K562 (cell line): ENCODE measurements around the gene PRKACB. TPM values are rescaled to one million over a fixed set of nuclear protein-coding genes. Genes with fewer than 3 reads are reported as not detected.

Experiments
- ATAC-seq: fragments of 200-7000 bp; cut with Tn5 transposase; 3 replicates; pipeline ENCODE4 v1.9.1; 2020; ENCODE audit warnings: moderate library complexity
- BruUV-seq: library from RNA; stranded (reverse); fragments of 400-500 nt; replicated peaks from 2 replicates; lab custom pipeline; 2021; lab: Mats Ljungman, UMichigan
- CTCF ChIA-PET: fragments of 300-600 bp; formaldehyde crosslinking; extraction: SDS; loops from one replicate; lab custom pipeline; 2021; ENCODE audit warnings: low intra/inter-chr PET ratio; lab: Yijun Ruan, JAX
- POLR2A ChIA-PET: fragments of 300-600, 350-650 bp; sonication (Branson Sonifier 250); formaldehyde crosslinking; extraction: SDS; loops from one replicate; lab custom pipeline; 2021; ENCODE audit warnings: antibody characterized with exemption, inconsistent platforms; lab: Yijun Ruan, JAX
- DNase-seq, 4 experiments: peaks; one replicate each; pipeline versions ENCODE4 v3.0.0 to v3.0.0-alpha.2; 2011 to 2018; ENCODE audit warnings: low spot score in 3 of 4, mixed read lengths in 3 of 4; ENCODE audit errors: extremely low read depth in 1 of 4
- FAIRE-seq: peaks from 2 replicates; lab custom pipeline; 2011; peaks lifted over from hg19 to GRCh38; lab: Jason Lieb, UNC
- H2AFZ ChIP-seq: 2 replicates; pipeline ENCODE4 v1.6.0; 2011; ENCODE audit warnings: low read depth, low read length, control low read depth, inconsistent platforms
- H3K27ac ChIP-seq: fragments of 200-600 bp; 3 replicates; pipeline ENCODE4 v1.8.0; 2011; ENCODE audit warnings: low read depth, mild to moderate bottlenecking, control low read depth, inconsistent platforms, low read length, moderate library complexity, mixed read lengths; ENCODE audit errors: extremely low read depth
- H3K27me3 ChIP-seq, 2 experiments: fragments of 300-600 bp in 1 of 2; 2 replicates in 1 of 2; 3 replicates in 1 of 2; pipeline versions ENCODE4 v1.6.0 to v1.8.0; 2011; ENCODE audit warnings: inconsistent platforms in 2 of 2, low read length in 2 of 2, mild to moderate bottlenecking in 1 of 2, mixed read lengths in 1 of 2, moderate library complexity in 1 of 2; ENCODE audit not compliant: control insufficient read depth in 2 of 2, insufficient read depth in 2 of 2
- H3K36me3 ChIP-seq: fragments of 300-600 bp; 3 replicates; pipeline ENCODE4 v1.8.0; 2011; ENCODE audit warnings: mild to moderate bottlenecking, low read length, inconsistent platforms; ENCODE audit not compliant: control insufficient read depth, insufficient read depth
- H3K4me1 ChIP-seq, 2 experiments: fragments of 200-600 bp in 1 of 2; replicated peaks in 1 of 2; 2 replicates in 1 of 2; 3 replicates in 1 of 2; pipeline versions ENCODE4 v1.5.1 to v1.8.0; 2011; ENCODE audit warnings: inconsistent platforms in 2 of 2, low read length in 2 of 2, mild to moderate bottlenecking in 1 of 2, mixed read lengths in 1 of 2, moderate library complexity in 1 of 2; ENCODE audit not compliant: control insufficient read depth in 2 of 2, insufficient read depth in 2 of 2
- H3K4me2 ChIP-seq: 2 replicates; pipeline ENCODE4 v1.6.1; 2011; ENCODE audit warnings: low read length, control low read depth, inconsistent platforms, mixed read lengths; ENCODE audit not compliant: insufficient read depth
- H3K4me3 ChIP-seq: fragments of 200-600 bp; sonication (generic), shearing (Covaris generic); 2 replicates; pipeline ENCODE4 v1.5.1; 2016; ENCODE audit warnings: control low read depth, inconsistent platforms
- H3K79me2 ChIP-seq: fragments of 200-600 bp; 3 replicates; pipeline ENCODE4 v1.8.0; 2011; ENCODE audit warnings: low read length, inconsistent platforms; ENCODE audit not compliant: control insufficient read depth, insufficient read depth
- H3K9ac ChIP-seq, 2 experiments: 2 replicates each; pipeline versions ENCODE4 v1.6.0 to v1.6.1; 2011; ENCODE audit warnings: low read depth in 2 of 2, low read length in 2 of 2, control low read depth in 1 of 2, inconsistent platforms in 1 of 2, mild to moderate bottlenecking in 1 of 2, mixed read lengths in 1 of 2; ENCODE audit not compliant: insufficient read depth in 1 of 2
- H3K9me1 ChIP-seq: one replicate; pipeline ENCODE4 v1.6.0; 2011; ENCODE audit warnings: inconsistent platforms, mild to moderate bottlenecking, low read length, moderate library complexity; ENCODE audit not compliant: control insufficient read depth, insufficient read depth
- H3K9me3 ChIP-seq: replicated peaks from 2 replicates; pipeline ENCODE4 v1.5.1; 2011; ENCODE audit warnings: low read depth, low read length, inconsistent platforms; ENCODE audit not compliant: control insufficient read depth, insufficient read depth
- H4K20me1 ChIP-seq: replicated peaks from 2 replicates; pipeline ENCODE4 v1.6.1; 2011; ENCODE audit warnings: low read length, inconsistent platforms, mixed read lengths; ENCODE audit not compliant: control insufficient read depth, insufficient read depth
- ETV1 ChIP-seq: fragments of 450-650 bp; conservative IDR thresholded peaks from 2 replicates; pipeline ENCODE4 v1.6.1; 2016; ENCODE audit warnings: missing genetic modification characterization, control low read depth, low read depth, missing compliant biosample characterization
- FOXA3 ChIP-seq, 2 experiments: fragments of 450-650 bp in 1 of 2; sonication (generic) in 1 of 2; formaldehyde crosslinking; IDR thresholded peaks in 1 of 2; conservative IDR thresholded peaks in 1 of 2; 2 replicates each; pipeline versions ENCODE4 v1.4.0 to v1.8.0; 2020 to 2022; ENCODE audit warnings: mild to moderate bottlenecking in 2 of 2, missing genetic modification reagents in 1 of 2
- GABPA ChIP-seq: fragments of 200-800 bp; sonication (Bioruptor generic); conservative IDR thresholded peaks from 2 replicates; pipeline ENCODE4 v1.6.1; 2016; ENCODE audit warnings: low read depth, missing genetic modification characterization, missing compliant biosample characterization
- ZNF507 ChIP-seq: conservative IDR thresholded peaks from 2 replicates; pipeline ENCODE4 v1.6.1; 2017; ENCODE audit warnings: missing genetic modification characterization, missing compliant biosample characterization
- ZNF57 ChIP-seq: fragments of 450-650 bp; formaldehyde crosslinking; IDR thresholded peaks from 2 replicates; pipeline ENCODE4 v1.4.0; 2020; ENCODE audit warnings: mild to moderate bottlenecking, moderate library complexity
- WGBS: fragments of 100-300 bp; shearing (Covaris generic); methylation state at CpG from one replicate; pipeline ENCODE4 v1.1.6; 2016; ENCODE audit warnings: low coverage, mixed read lengths; ENCODE audit not compliant: insufficient coverage; ENCODE audit errors: missing lambda C conversion rate; 5-methylcytosine and 5-hydroxymethylcytosine counted together
- in situ Hi-C: fragments of 300-500 bp; cut with MboI; formaldehyde crosslinking; loops from 4 replicates; pipeline ENCODE4 v1.15.0; 2018; ENCODE audit warnings: inconsistent platforms, mixed read lengths
- intact Hi-C: fragments of 100-400 bp; cut with micrococcal nuclease; formaldehyde crosslinking; loops from 2 replicates; pipeline ENCODE4 v1.14.2; 2022
- polyA plus RNA-seq, 8 experiments: library from polyadenylated mRNA; depleted of rRNA in 4 of 8; stranded (reverse) in 5 of 8; unstranded in 3 of 8; fragments of >200 nt; fragmentation: Nextera tagmentation in 2 of 8; fragmentation: Illumina TruSeq in 1 of 8; extraction: Ambion mirVana in 2 of 8; extraction: Trizol in 1 of 8; gene quantifications; 2 replicates each; pipeline versions ENCODE4 v1.2.1 to v1.2.3, GENCODE V29; 2011 to 2014; ENCODE audit warnings: inconsistent platforms in 1 of 8, missing spikeins in 1 of 8
- total RNA-seq, 7 experiments: library from RNA; depleted of rRNA in 6 of 7; stranded (reverse); fragments of >200 nt in 6 of 7; fragmentation: Illumina TruSeq in 2 of 7; extraction: Trizol in 2 of 7; gene quantifications; 2 replicates each; pipeline versions ENCODE4 v1.2.1 to v1.2.3, GENCODE V29; 2011 to 2021; ENCODE audit warnings: low replicate concordance in 1 of 7
- TF ChIP-seq, protein P1 (sequence below), 2 experiments: fragments of 450-650 bp in 1 of 2; sonication (generic) in 1 of 2; formaldehyde crosslinking in 1 of 2; IDR thresholded peaks in 1 of 2; conservative IDR thresholded peaks in 1 of 2; 2 replicates each; pipeline versions ENCODE4 v1.6.1 to v1.8.1; 2016 to 2023; ENCODE audit warnings: mild to moderate bottlenecking in 2 of 2, moderate library complexity in 2 of 2, inconsistent platforms in 1 of 2, missing genetic modification reagents in 1 of 2

The PRKACB gene
- total and polyA plus RNA-seq, 9 of the 15 experiments (the other 6 are each of a cell fraction or from before 2014, with no cell fraction given), result 1.1 to 5.2 (median 2.8) TPM

DNA sequence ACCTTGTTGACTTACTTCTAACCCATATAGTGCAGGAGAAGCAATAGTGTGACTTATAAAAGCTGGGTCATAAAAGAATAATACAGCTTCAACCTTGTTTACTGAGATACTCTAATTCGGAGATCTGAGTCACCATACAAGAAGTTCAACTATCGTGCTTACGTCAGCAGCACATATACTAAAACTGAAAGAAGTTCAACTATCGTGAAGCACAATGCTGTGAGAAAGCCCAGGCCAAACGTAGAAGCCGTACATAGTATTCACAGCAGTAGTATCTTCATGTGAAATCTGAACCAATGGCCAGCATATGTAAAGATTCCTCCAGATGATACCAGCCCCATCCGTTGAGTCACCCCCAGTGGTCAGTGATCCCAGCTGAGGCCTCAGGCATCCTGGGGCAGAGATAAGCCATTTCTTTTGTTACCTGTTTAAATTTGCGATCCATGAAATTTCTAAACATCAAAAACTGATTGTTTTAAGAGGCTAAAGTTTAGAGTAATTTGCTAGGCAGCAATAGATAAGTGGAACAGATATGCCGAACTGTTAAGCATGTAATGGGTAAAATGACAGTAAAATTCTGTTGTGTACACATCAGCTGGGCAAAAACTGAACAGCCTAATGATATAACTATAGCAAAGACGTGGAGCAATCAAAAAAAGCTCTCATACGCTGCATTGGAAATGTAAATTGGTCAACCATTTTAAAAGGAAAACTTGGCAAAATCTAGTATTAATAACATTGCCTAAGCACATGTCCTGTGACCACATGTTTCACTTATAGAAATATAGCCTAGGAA lies 103.6 kb downstream of the PRKACB start (continued):
- 0 out of 2 replicates have a peak, but pooled peaks have one; percentile 15 for TF ChIP-seq GABPA
- peak; percentile 24 to 27; a peak in 1 of 4 replicates for TF ChIP-seq FOXA3 (CRISPR knock-in tag; conservative IDR thresholded peaks at IDR 0.05 in 1 of 2, IDR thresholded peaks at IDR 0.05 in 1 of 2)
- TF ChIP-seq, protein P1, sequence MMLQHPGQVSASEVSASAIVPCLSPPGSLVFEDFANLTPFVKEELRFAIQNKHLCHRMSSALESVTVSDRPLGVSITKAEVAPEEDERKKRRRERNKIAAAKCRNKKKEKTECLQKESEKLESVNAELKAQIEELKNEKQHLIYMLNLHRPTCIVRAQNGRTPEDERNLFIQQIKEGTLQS (IDR thresholded peaks at IDR 0.05), result peak; percentile 81
- TF ChIP-seq, protein P1 (CRISPR knock-in tag; conservative IDR thresholded peaks at IDR 0.05), result 0 out of 2 replicates have a peak, but pooled peaks have one; percentile 24
- no peak for TF ChIP-seq ETV1 (tag)

DNA sequence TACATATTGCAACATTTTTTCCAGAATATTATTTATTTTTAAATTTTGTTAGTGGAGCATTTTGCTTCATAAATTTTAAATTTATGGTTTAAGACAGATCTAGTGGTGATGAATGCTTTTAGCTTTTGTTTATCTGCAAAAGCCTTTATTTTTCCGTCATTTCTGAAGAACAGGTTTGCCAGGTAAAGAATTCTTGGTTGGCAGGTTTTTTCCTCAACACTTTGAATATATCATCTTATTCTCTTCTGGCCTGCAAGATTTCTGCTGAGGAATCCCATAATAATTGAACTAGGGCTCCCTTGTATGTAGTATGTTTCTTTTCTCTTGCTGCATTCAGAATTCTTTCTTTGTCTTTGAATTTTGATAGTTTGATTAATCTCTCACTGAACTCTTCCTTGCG lies 106.6 kb downstream of the PRKACB start:
- no peak overlapping the region for H3K27ac ChIP-seq
- no peaks in the 10 kb centered on the region for H3K9me1 ChIP-seq
- H3K4me3 ChIP-seq, result no peak overlapping the region
- no peak for ATAC-seq
- WGBS, result 36% methylated on average over 2 of the region's 2 CpGs
- H3K27me3 ChIP-seq, result no peaks in the 10 kb centered on the region
- H2AFZ ChIP-seq, result no peak overlapping the region
- no peak for DNase-seq
- H3K9me3 ChIP-seq, result no peaks in the 10 kb centered on the region
- H4K20me1 ChIP-seq, result no peaks in the 10 kb centered on the region
- no peak overlapping the region for H3K4me2 ChIP-seq
- POLR2A ChIA-PET, result no interaction called here
- no peaks in the 10 kb centered on the region for H3K79me2 ChIP-seq
- BruUV-seq, result no TSS peak
- no peaks in the 10 kb centered on the region; a peak in 2 of 5 replicates for H3K4me1 ChIP-seq
- intact Hi-C loops (no loop called here), in situ Hi-C loops (no loop called here)
- FAIRE-seq, result no peak
- CTCF ChIA-PET, result no interaction called here
- TF ChIP-seq ZNF57, result no peak
- TF ChIP-seq ZNF507, result 0 out of 2 replicates have a peak, but pooled peaks have one; percentile 15
- H3K9ac ChIP-seq, result no peak overlapping the region
- H3K36me3 ChIP-seq, result no peaks in the 10 kb centered on the region
